ENCODE results near the gene ATP8B4.

GRCh38 chr15:50145451-50145872, 26.4 kb upstream of the ATP8B4 start:
- TF ChIP-seq JUNB (IDR thresholded peaks at IDR 0.05) = no peak
- no peak for TF ChIP-seq ZNF207 (IDR thresholded peaks at IDR 0.05; ENCODE audit: borderline replicate concordance)
- no peak for TF ChIP-seq ZBTB11 (CRISPR knock-in tag; IDR thresholded peaks at IDR 0.05)
- no peak for TF ChIP-seq KDM1A (IDR thresholded peaks at IDR 0.05; ENCODE audit: borderline replicate concordance)
- TF ChIP-seq REST (IDR thresholded peaks at IDR 0.05; ENCODE audit: low read depth, low read length) = no peak
- TF ChIP-seq FOS (IDR thresholded peaks at IDR 0.05; ENCODE audit: borderline replicate concordance, extremely low read depth, insufficient read length) = no peak
- no peak for TF ChIP-seq YY1 (IDR thresholded peaks at IDR 0.05; ENCODE audit: low read depth, low read length)
- TF ChIP-seq HDAC2 (IDR thresholded peaks at IDR 0.05) = no peak
- TF ChIP-seq CEBPB (IDR thresholded peaks at IDR 0.05; ENCODE audit: borderline replicate concordance in 1 of 2, low read depth in 2 of 2, low read length in 2 of 2) = no peak
- TF ChIP-seq CTCF (IDR thresholded peaks at IDR 0.05 in 2 of 3, conservative IDR thresholded peaks at IDR 0.05 in 1 of 3; ENCODE audit: control insufficient read depth in 2 of 3, extremely low read depth in 1 of 3, insufficient read depth in 1 of 3, low read depth in 3 of 3, low read length in 3 of 3) = peak; percentile 25 to 47 (median 31); a peak in 4 of 6 replicates
- TF ChIP-seq NRF1 (conservative IDR thresholded peaks at IDR 0.05; ENCODE audit: low read depth, low read length) = no peak
- no peak for TF ChIP-seq ESRRA (IDR thresholded peaks at IDR 0.05; ENCODE audit: low read length)
- TF ChIP-seq NR2C2 (IDR thresholded peaks at IDR 0.05; ENCODE audit: borderline replicate concordance, control insufficient read depth, insufficient read length, low read depth) = no peak

Data from GM12878 (cell line).